ENCODE measurements around the gene AUTS2. TPM values are rescaled to one million over a fixed set of nuclear protein-coding genes. Genes with fewer than 3 reads are reported as not detected.

The AUTS2 gene
- total and polyA plus RNA-seq, 2 of the 8 experiments (the other 6 are each of a cell fraction or from before 2014, with no cell fraction given), result 25.9 to 101 TPM

- H2AK5ac ChIP-seq (ENCODE audit: low read depth, low read length), result no peak overlapping the region
- no peaks in the 10 kb centered on the region for H3K4me1 ChIP-seq (replicated peaks in 1 of 4; ENCODE audit: control insufficient read depth in 3 of 4, insufficient read depth in 4 of 4, low read length in 3 of 4)
- H2BK15ac ChIP-seq (ENCODE audit: low read length), result no peak overlapping the region
- H3K18ac ChIP-seq (ENCODE audit: extremely low read depth, low read length), result no peak overlapping the region
- no peak overlapping the region for H3K27ac ChIP-seq (ENCODE audit: low read depth, low read length)
- peak; percentile 28 for FAIRE-seq
- H3K23me2 ChIP-seq (ENCODE audit: low read depth, low read length), result no peaks in the 10 kb centered on the region
- H4K5ac ChIP-seq (ENCODE audit: insufficient read length, low read depth, low read length), result no peak overlapping the region
- no peak overlapping the region for H2BK5ac ChIP-seq (ENCODE audit: low read depth, low read length)
- no peak overlapping the region for H3K56ac ChIP-seq (replicated peaks; ENCODE audit: insufficient read length, low read depth, low read length)
- H2BK120ac ChIP-seq (replicated peaks; ENCODE audit: low read depth, low read length), result no peak overlapping the region
- no peak overlapping the region for H3K9ac ChIP-seq (replicated peaks in 1 of 4; ENCODE audit: extremely low read depth in 1 of 4, low read depth in 3 of 4, low read length in 3 of 4)
- no peak overlapping the region for H2AFZ ChIP-seq (ENCODE audit: low read length)
- H3K27me3 ChIP-seq (replicated peaks in 1 of 4; ENCODE audit: control insufficient read depth in 3 of 4, extremely low read depth in 1 of 4, insufficient read depth in 3 of 4, low read length in 3 of 4), result no peaks in the 10 kb centered on the region
- no peaks in the 10 kb centered on the region for H4K20me1 ChIP-seq (replicated peaks in 1 of 2; ENCODE audit: control insufficient read depth in 1 of 2, insufficient read depth in 2 of 2, low read length in 2 of 2)
- H3K14ac ChIP-seq (ENCODE audit: insufficient read length), result no peak overlapping the region
- CTCF ChIA-PET (ENCODE audit: partially characterized antibody), result interaction anchor here (0.7 to 1.2 kb wide), 6 partner anchors 12 to 284 kb away, joined by 3 to 5 read pairs (median 3); no protein-coding TSS in a partner anchor
- H4K91ac ChIP-seq (replicated peaks; ENCODE audit: insufficient read length, low read length), result no peak overlapping the region
- no peaks in the 10 kb centered on the region for H3K79me2 ChIP-seq (ENCODE audit: control insufficient read depth in 1 of 2, insufficient read depth in 2 of 2, low read length in 2 of 2)
- H2BK20ac ChIP-seq (ENCODE audit: low read length), result no peak overlapping the region
- no peak overlapping the region for H3K4me2 ChIP-seq (ENCODE audit: insufficient read depth in 1 of 2, low read depth in 2 of 2, low read length in 2 of 2)
- H3K23ac ChIP-seq (ENCODE audit: insufficient read length), result no peak overlapping the region
- POLR2A ChIA-PET (ENCODE audit: partially characterized antibody), result no interaction called here
- H3K9me3 ChIP-seq (ENCODE audit: insufficient read depth in 2 of 2, low read depth in 1 of 2, low read length in 1 of 2), result no peaks in the 10 kb centered on the region
- no peak overlapping the region for H4K8ac ChIP-seq (ENCODE audit: extremely low read depth, insufficient read depth, low read length)
- DNase-seq (ENCODE audit: low read depth in 1 of 2, low spot score in 2 of 2), result no peak
- 86% methylated on average over 4 of the region's 4 CpGs; no CpG with 5 or more reads in 1 of the 2 experiments for WGBS, 2 experiments (ENCODE audit: extremely low coverage in 1 of 2, insufficient coverage in 1 of 2, insufficient read length in 1 of 2, insufficient replicate concordance in 2 of 2, low coverage in 1 of 2, low lambda C conversion rate in 2 of 2, missing lambda C conversion rate in 1 of 2)
- no peak overlapping the region for H2BK12ac ChIP-seq (ENCODE audit: low read depth, low read length)
- H3K4ac ChIP-seq (replicated peaks; ENCODE audit: insufficient read length, low read depth, low read length), result no peak overlapping the region
- H3K4me3 ChIP-seq (ENCODE audit: extremely low read depth in 1 of 4, insufficient read depth in 2 of 4, low read depth in 3 of 4, low read length in 4 of 4), result no peak overlapping the region
- no peaks in the 10 kb centered on the region for H3K36me3 ChIP-seq (ENCODE audit: control insufficient read depth in 2 of 4, insufficient read depth in 4 of 4, low read length in 3 of 4)
- no peaks in the 10 kb centered on the region; the same call in 1 of the 2 replicates for H3K79me1 ChIP-seq (ENCODE audit: low read depth, low read length)
- TF ChIP-seq NANOG (IDR thresholded peaks at IDR 0.05; ENCODE audit: insufficient read depth, low read depth, low read length, poor library complexity, severe bottlenecking) (no peak), RFX5 (IDR thresholded peaks at IDR 0.05; ENCODE audit: borderline replicate concordance, low read depth, low read length) (no peak), ATF3 (IDR thresholded peaks at IDR 0.05; ENCODE audit: insufficient read depth, low read depth, low read length) (no peak), HDAC2 (IDR thresholded peaks at IDR 0.05; ENCODE audit: borderline replicate concordance in 1 of 2, low read depth in 2 of 2, low read length in 2 of 2) (no peak), ATF2 (IDR thresholded peaks at IDR 0.05; ENCODE audit: low read length) (no peak), RAD21 (IDR thresholded peaks at IDR 0.05 in 1 of 2, conservative IDR thresholded peaks at IDR 0.05 in 1 of 2; ENCODE audit: low read depth in 2 of 2, low read length in 2 of 2) (no peak), CHD1 (IDR thresholded peaks at IDR 0.05; ENCODE audit: low read depth, low read length) (no peak), CTBP2 (IDR thresholded peaks at IDR 0.05; ENCODE audit: borderline replicate concordance, insufficient read depth, insufficient read length, low read length) (no peak), TAF7 (optimal IDR thresholded peaks at IDR 0.05; ENCODE audit: borderline replicate concordance, low read depth, low read length) (no peak), POLR2A (IDR thresholded peaks at IDR 0.05; ENCODE audit: control extremely low read depth in 1 of 2, low read depth in 2 of 2, low read length in 2 of 2) (no peak), CBX8 (IDR thresholded peaks at IDR 0.05; ENCODE audit: borderline replicate concordance, low read depth, low read length) (no peak)
Measured at GRCh38 chr7:69722843-69723242, 124.6 kb downstream of the AUTS2 start.
